ENCODE results near the gene ETV2.

Gene ETV2

GRCh38 chr19:35692010-35692409, 50.5 kb downstream of the ETV2 start:
- ChIA-PET CTCF (interaction anchor here (0.6 kb wide), 1 partner anchor 63 kb away, joined by 9 read pairs; the partner anchor contains the start of gene RBM42), POLR2A (interaction anchor here (0.7 to 1.0 kb wide), 2 partner anchors 29 to 44 kb away, joined by 3 read pairs; partner anchors contain the start of gene COX6B1)
- TF ChIP-seq ARNT (IDR thresholded peaks at IDR 0.05) (no peak), FOXA1 (IDR thresholded peaks at IDR 0.05) (no peak), PKNOX1 (IDR thresholded peaks at IDR 0.05) (no peak), ELF4 (IDR thresholded peaks at IDR 0.05) (no peak), FOXM1 (IDR thresholded peaks at IDR 0.05; ENCODE audit: borderline replicate concordance) (no peak), SUZ12 (IDR thresholded peaks at IDR 0.05) (no peak), LEF1 (IDR thresholded peaks at IDR 0.05; ENCODE audit: borderline replicate concordance) (no peak), CTBP1 (IDR thresholded peaks at IDR 0.05; ENCODE audit: borderline replicate concordance) (no peak), NFRKB (IDR thresholded peaks at IDR 0.05) (no peak), TARDBP (IDR thresholded peaks at IDR 0.05) (no peak), HDGF (IDR thresholded peaks at IDR 0.05; ENCODE audit: borderline replicate concordance) (no peak), ZNF384 (IDR thresholded peaks at IDR 0.05) (no peak)
- DNase-seq (ENCODE audit: extremely low spot score): no peak

GRCh38 chr19:35693422-35693821, 51.9 kb downstream of the ETV2 start:
- DNase-seq (ENCODE audit: extremely low spot score): no peak
- POLR2A ChIA-PET: no interaction called here
- CTCF ChIA-PET: interaction anchor here (0.7 kb wide), 1 partner anchor 47 kb away, joined by 3 read pairs; no protein-coding TSS in a partner anchor
- TF ChIP-seq BHLHE40 (IDR thresholded peaks at IDR 0.05; ENCODE audit: borderline replicate concordance) (no peak), HDGF (IDR thresholded peaks at IDR 0.05; ENCODE audit: borderline replicate concordance) (no peak), TARDBP (IDR thresholded peaks at IDR 0.05) (no peak)

- ChIA-PET POLR2A (interaction anchor here (0.8 to 1.7 kb wide), 2 partner anchors 50 to 51 kb away, joined by 3 to 5 read pairs; partner anchors contain the start of genes PSENEN and U2AF1L4), CTCF (interaction anchor here (0.6 to 1.0 kb wide), 6 partner anchors 9 to 245 kb away, joined by 3 to 5 read pairs (median 3); partner anchors contain the start of genes ATP4A and PSENEN)
- no peak for TF ChIP-seq SUZ12 (IDR thresholded peaks at IDR 0.05)
- peak; percentile 66 for TF ChIP-seq PKNOX1 (IDR thresholded peaks at IDR 0.05)
- DNase-seq (ENCODE audit: extremely low spot score): peak; percentile 87
These were observed 52.5 kb downstream of the ETV2 start for GRCh38 chr19:35693835-35694599.
